PC-3 (cell line): ENCODE results near the gene ARHGAP24.

Experiments
- CTCF ChIP-seq: fragments of 300-600 bp; sonication (generic); conservative IDR thresholded peaks from 2 replicates; pipeline ENCODE4 v1.5.1; 2017; ENCODE audit warnings: antibody characterized with exemption, low read depth, mild to moderate bottlenecking, low read length
- EZH2phosphoT487 ChIP-seq: fragments of 300-600 bp; sonication (generic); IDR thresholded peaks from 2 replicates; pipeline ENCODE4 v1.6.1; 2018; ENCODE audit warnings: mild to moderate bottlenecking, antibody characterized with exemption, low read length, borderline replicate concordance

- TF ChIP-seq CTCF (no peak), EZH2phosphoT487 (no peak)
Measured at GRCh38 chr4:85733798-85734197, 258.8 kb downstream of the ARHGAP24 start.
